Measurements from ENCODE around the gene MYL2. TPM values are rescaled to one million over a fixed set of nuclear protein-coding genes. Genes with fewer than 3 reads are reported as not detected.

MYL2 gene
- total and polyA plus RNA-seq, 2 experiments from 2014 or later, result not detected

DNA sequence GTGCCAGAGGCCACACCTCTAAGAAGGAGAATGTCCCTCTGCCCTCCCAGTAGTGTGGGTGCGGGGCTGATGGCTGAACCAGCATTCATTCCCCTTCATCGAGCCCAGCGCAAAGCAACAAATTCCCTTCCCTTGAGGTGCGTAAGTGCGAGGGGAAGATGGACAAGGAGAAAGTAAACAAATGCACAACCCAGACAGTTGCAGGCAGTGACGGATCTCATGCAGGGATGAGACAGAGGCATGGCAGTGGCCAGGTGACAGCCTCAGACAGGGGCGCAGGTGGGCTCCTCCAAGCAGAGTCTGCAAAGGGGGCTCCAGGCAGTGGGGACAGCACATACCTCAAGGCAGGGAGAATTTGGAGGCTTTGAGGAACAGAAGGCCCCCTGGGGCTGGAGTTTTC lies 2.3 kb upstream of the MYL2 start:
- H4K20me1 ChIP-seq (ENCODE audit: insufficient read depth), result no peaks in the 10 kb centered on the region
- H3K4me3 ChIP-seq, result no peak overlapping the region
- no peaks in the 10 kb centered on the region for H3F3A ChIP-seq (ENCODE audit: insufficient read depth)
- DNase-seq, result no peak
- no peak overlapping the region for H2AFZ ChIP-seq
- H3K27ac ChIP-seq, result no peak overlapping the region
- H3K79me2 ChIP-seq (ENCODE audit: insufficient read depth), result no peaks in the 10 kb centered on the region
- in situ Hi-C loops (cut with MboI), result no loop called here
- peaks cover 32% of the 10 kb centered on the region for H3K27me3 ChIP-seq (replicated peaks; ENCODE audit: insufficient read depth)
- no peaks in the 10 kb centered on the region for H3K36me3 ChIP-seq (ENCODE audit: low read depth)
- no peak for TF ChIP-seq EZH2 (IDR thresholded peaks at IDR 0.05; ENCODE audit: insufficient read depth, poor library complexity, severe bottlenecking)
- no peak for TF ChIP-seq EZH2phosphoT487 (IDR thresholded peaks at IDR 0.05; ENCODE audit: insufficient read depth, low read depth)
- no peak overlapping the region for H3K9ac ChIP-seq
- H3K4me1 ChIP-seq (ENCODE audit: insufficient read depth), result no peaks in the 10 kb centered on the region
- no peak overlapping the region for H3K4me2 ChIP-seq (ENCODE audit: unreplicated experiment)
- H3K9me3 ChIP-seq (ENCODE audit: low read depth), result no peaks in the 10 kb centered on the region
- 69 to 71% methylated on average over 7 of the region's 7 CpGs for WGBS, 2 experiments (ENCODE audit: low coverage in 1 of 2, low lambda C conversion rate in 2 of 2, missing lambda C conversion rate in 2 of 2)
- no peaks in the 10 kb centered on the region for H3K9me2 ChIP-seq (ENCODE audit: insufficient read depth)

DNA sequence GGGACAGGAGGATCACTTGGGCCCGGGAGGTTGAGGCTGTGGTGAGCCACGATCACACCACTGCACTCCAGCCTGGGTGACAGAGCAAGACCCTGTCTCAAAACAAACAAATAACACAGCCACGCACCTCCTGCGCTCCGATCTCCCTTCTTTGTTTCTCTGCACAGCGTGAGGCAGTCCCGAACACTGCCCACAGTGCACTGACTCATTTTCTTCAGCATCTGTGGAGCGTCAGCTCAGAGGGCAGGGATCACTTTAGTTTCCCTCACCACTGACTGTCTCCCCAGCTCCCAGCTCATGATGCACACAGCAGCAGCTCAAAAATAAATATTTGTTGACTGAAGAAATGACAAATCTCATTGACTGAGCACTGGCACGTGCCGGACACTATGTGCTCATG lies 883 bp upstream of the MYL2 start:
- Histone ChIP-seq H3K79me2 (ENCODE audit: insufficient read depth) (no peaks in the 10 kb centered on the region), H3K27me3 (replicated peaks; ENCODE audit: insufficient read depth) (peaks cover 19% of the 10 kb centered on the region), H3K9ac (no peak overlapping the region), H3F3A (ENCODE audit: insufficient read depth) (no peaks in the 10 kb centered on the region), H3K4me2 (ENCODE audit: unreplicated experiment) (no peak overlapping the region), H3K36me3 (ENCODE audit: low read depth) (no peaks in the 10 kb centered on the region), H4K20me1 (ENCODE audit: insufficient read depth) (no peaks in the 10 kb centered on the region), H3K4me1 (ENCODE audit: insufficient read depth) (peaks cover 6% of the 10 kb centered on the region), H2AFZ (no peak overlapping the region), H3K9me2 (ENCODE audit: insufficient read depth) (no peaks in the 10 kb centered on the region), H3K9me3 (ENCODE audit: low read depth) (no peaks in the 10 kb centered on the region), H3K27ac (no peak overlapping the region), H3K4me3 (no peak overlapping the region)
- peak; percentile 68 for DNase-seq
- TF ChIP-seq EZH2 (IDR thresholded peaks at IDR 0.05; ENCODE audit: insufficient read depth, poor library complexity, severe bottlenecking), result no peak
- TF ChIP-seq EZH2phosphoT487 (IDR thresholded peaks at IDR 0.05; ENCODE audit: insufficient read depth, low read depth), result no peak
- in situ Hi-C loops (cut with MboI), result no loop called here
- 51 to 57% methylated on average over 10 of the region's 10 CpGs for WGBS, 2 experiments (ENCODE audit: low coverage in 1 of 2, low lambda C conversion rate in 2 of 2, missing lambda C conversion rate in 2 of 2)

DNA sequence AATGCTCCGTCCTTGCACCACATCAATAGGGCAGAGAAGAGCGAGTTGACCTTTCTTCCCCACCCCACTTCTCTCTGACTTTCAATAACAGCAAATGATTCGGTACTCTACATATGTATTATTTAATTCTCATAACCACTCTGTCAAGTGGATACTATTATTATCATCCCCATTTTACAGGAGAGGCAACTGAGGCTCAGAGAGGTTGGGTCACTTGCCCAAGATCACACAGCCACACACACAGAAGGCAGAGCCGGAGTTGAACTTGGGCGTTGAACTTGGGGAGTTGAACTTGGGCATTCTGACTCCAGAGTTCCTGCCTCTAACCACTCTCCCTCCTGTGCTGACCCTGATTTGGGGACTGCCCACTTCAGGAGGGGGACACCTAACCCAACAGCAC lies 659 bp downstream of the MYL2 start:
- H3K27me3 ChIP-seq (replicated peaks; ENCODE audit: insufficient read depth), result peaks cover 5% of the 10 kb centered on the region; the same call in 1 of the 2 replicates
- H3K4me3 ChIP-seq, result no peak overlapping the region
- no peak overlapping the region for H3K27ac ChIP-seq
- 78% methylated on average over 5 of the region's 5 CpGs for WGBS, 2 experiments (ENCODE audit: low coverage in 1 of 2, low lambda C conversion rate in 2 of 2, missing lambda C conversion rate in 2 of 2)
- in situ Hi-C loops (cut with MboI), result no loop called here
- H3K36me3 ChIP-seq (ENCODE audit: low read depth), result no peaks in the 10 kb centered on the region
- TF ChIP-seq EZH2phosphoT487 (IDR thresholded peaks at IDR 0.05; ENCODE audit: insufficient read depth, low read depth) (no peak), EZH2 (IDR thresholded peaks at IDR 0.05; ENCODE audit: insufficient read depth, poor library complexity, severe bottlenecking) (no peak)
- H3K4me1 ChIP-seq (ENCODE audit: insufficient read depth), result peaks cover 6% of the 10 kb centered on the region
- no peaks in the 10 kb centered on the region for H3K9me2 ChIP-seq (ENCODE audit: insufficient read depth)
- no peak overlapping the region for H3K9ac ChIP-seq
- H3K9me3 ChIP-seq (ENCODE audit: low read depth), result no peaks in the 10 kb centered on the region
- no peak overlapping the region for H3K4me2 ChIP-seq (ENCODE audit: unreplicated experiment)
- no peaks in the 10 kb centered on the region for H4K20me1 ChIP-seq (ENCODE audit: insufficient read depth)
- H2AFZ ChIP-seq, result no peak overlapping the region
- H3K79me2 ChIP-seq (ENCODE audit: insufficient read depth), result no peaks in the 10 kb centered on the region
- no peaks in the 10 kb centered on the region for H3F3A ChIP-seq (ENCODE audit: insufficient read depth)
- no peak for DNase-seq

DNA sequence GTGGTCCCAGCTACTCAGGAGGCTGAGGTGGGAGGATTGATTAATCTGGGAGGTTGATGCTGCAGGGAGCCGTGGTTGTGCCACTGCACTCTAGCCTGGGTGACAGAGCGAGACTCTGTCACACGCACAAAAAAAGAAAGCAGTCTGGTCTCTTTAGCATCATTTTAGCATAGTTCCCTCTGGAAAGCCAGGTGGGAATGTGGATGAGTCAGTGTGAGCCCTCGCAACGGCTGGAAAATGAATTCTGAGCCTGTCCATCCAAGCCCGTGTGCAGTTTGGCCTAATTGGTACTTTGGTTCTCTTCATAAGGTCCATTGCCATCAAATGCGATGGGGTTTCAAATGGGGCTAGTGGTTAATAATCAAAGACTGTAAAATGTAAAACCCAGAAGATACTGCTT lies 2.4 kb downstream of the MYL2 start:
- peaks cover 6% of the 10 kb centered on the region for H3K4me1 ChIP-seq (ENCODE audit: insufficient read depth)
- H3K36me3 ChIP-seq (ENCODE audit: low read depth), result no peaks in the 10 kb centered on the region
- in situ Hi-C loops (cut with MboI), result no loop called here
- TF ChIP-seq EZH2phosphoT487 (IDR thresholded peaks at IDR 0.05; ENCODE audit: insufficient read depth, low read depth), result no peak
- TF ChIP-seq EZH2 (IDR thresholded peaks at IDR 0.05; ENCODE audit: insufficient read depth, poor library complexity, severe bottlenecking), result no peak
- H3K4me2 ChIP-seq (ENCODE audit: unreplicated experiment), result no peak overlapping the region
- H3F3A ChIP-seq (ENCODE audit: insufficient read depth), result no peaks in the 10 kb centered on the region
- no peak for DNase-seq
- no peaks in the 10 kb centered on the region for H3K9me2 ChIP-seq (ENCODE audit: insufficient read depth)
- no peak overlapping the region for H3K9ac ChIP-seq
- no peaks in the 10 kb centered on the region for H3K79me2 ChIP-seq (ENCODE audit: insufficient read depth)
- no peaks in the 10 kb centered on the region for H3K9me3 ChIP-seq (ENCODE audit: low read depth)
- H3K27ac ChIP-seq, result no peak overlapping the region
- no peak overlapping the region for H3K4me3 ChIP-seq
- H2AFZ ChIP-seq, result no peak overlapping the region
- peaks cover 6% of the 10 kb centered on the region; the same call in 1 of the 2 replicates for H3K27me3 ChIP-seq (replicated peaks; ENCODE audit: insufficient read depth)
- whole genome bisulfite sequencing, 2 experiments (ENCODE audit: low coverage in 1 of 2, low lambda C conversion rate in 2 of 2, missing lambda C conversion rate in 2 of 2), result 66 to 73% methylated on average over 7 of the region's 7 CpGs
- no peaks in the 10 kb centered on the region for H4K20me1 ChIP-seq (ENCODE audit: insufficient read depth)

DNA sequence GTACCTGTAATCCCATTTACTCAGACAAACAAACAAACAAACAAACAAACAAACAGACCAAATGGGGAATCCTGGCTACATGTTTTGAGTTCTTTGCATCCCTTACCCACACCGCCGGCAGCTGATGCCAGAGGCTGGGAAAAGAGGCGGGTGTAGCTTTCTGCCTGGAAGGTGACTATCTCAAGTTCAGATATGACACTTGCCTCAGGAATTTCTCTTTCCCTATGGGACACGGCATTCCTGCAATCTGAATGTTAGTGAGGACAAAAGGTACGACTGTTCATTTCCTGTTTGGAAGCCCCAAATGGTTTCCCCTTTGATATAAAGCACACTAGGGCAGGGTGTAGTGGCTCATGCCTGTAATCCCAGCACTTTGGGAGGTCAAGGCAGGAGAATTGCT lies 2.9 kb downstream of the MYL2 start:
- Histone ChIP-seq H3K27me3 (replicated peaks; ENCODE audit: insufficient read depth) (peaks cover 6% of the 10 kb centered on the region; the same call in 1 of the 2 replicates), H3K36me3 (ENCODE audit: low read depth) (no peaks in the 10 kb centered on the region), H3K4me2 (ENCODE audit: unreplicated experiment) (no peak overlapping the region), H4K20me1 (ENCODE audit: insufficient read depth) (no peaks in the 10 kb centered on the region), H3K79me2 (ENCODE audit: insufficient read depth) (no peaks in the 10 kb centered on the region), H3K9me2 (ENCODE audit: insufficient read depth) (no peaks in the 10 kb centered on the region), H3K27ac (no peak overlapping the region), H2AFZ (no peak overlapping the region), H3K9ac (no peak overlapping the region), H3K4me3 (no peak overlapping the region), H3K9me3 (ENCODE audit: low read depth) (no peaks in the 10 kb centered on the region), H3F3A (ENCODE audit: insufficient read depth) (no peaks in the 10 kb centered on the region), H3K4me1 (ENCODE audit: insufficient read depth) (peaks cover 6% of the 10 kb centered on the region)
- peak; percentile 53 for DNase-seq
- no peak for TF ChIP-seq EZH2phosphoT487 (IDR thresholded peaks at IDR 0.05; ENCODE audit: insufficient read depth, low read depth)
- no peak for TF ChIP-seq EZH2 (IDR thresholded peaks at IDR 0.05; ENCODE audit: insufficient read depth, poor library complexity, severe bottlenecking)
- WGBS, 2 experiments (ENCODE audit: low coverage in 1 of 2, low lambda C conversion rate in 2 of 2, missing lambda C conversion rate in 2 of 2), result 19 to 20% methylated on average over 5 of the region's 5 CpGs
- in situ Hi-C loops (cut with MboI), result no loop called here
